SJCRH30 (cell line): ENCODE results near the gene DFFA. TPM values are rescaled to one million over a fixed set of nuclear protein-coding genes. Genes with fewer than 3 reads are reported as not detected.
A peak's percentile ranks its signal among the peaks of the same experiment; 100 is the strongest.
"Not testable (repeated sequence)": the region's sequence is repeated elsewhere in the genome, so short reads cannot be mapped to it uniquely, and the experiment has no call there.

ENCODE experiments used
- DNase-seq, 2 experiments: peaks; one replicate each; pipeline ENCODE4 v3.0.0-alpha.2; 2015 to 2020
- H3K27ac ChIP-seq: fragments of 250-450 bp; sonication (Bioruptor Pico); 2 replicates; pipeline ENCODE4 v1.5.1; 2020; ENCODE audit warnings: mild to moderate bottlenecking, moderate library complexity
- H3K27me3 ChIP-seq: fragments of 250-450 bp; sonication (Bioruptor Pico); 2 replicates; pipeline ENCODE4 v1.5.1; 2020; ENCODE audit warnings: mild to moderate bottlenecking, moderate library complexity
- H3K36me3 ChIP-seq: fragments of 250-450 bp; sonication (Bioruptor Pico); 2 replicates; pipeline ENCODE4 v1.5.1; 2020; ENCODE audit warnings: mild to moderate bottlenecking, moderate library complexity
- H3K4me1 ChIP-seq: fragments of 250-450 bp; sonication (Bioruptor Pico); 2 replicates; pipeline ENCODE4 v1.5.1; 2020; ENCODE audit warnings: mild to moderate bottlenecking, moderate library complexity
- H3K4me3 ChIP-seq: fragments of 250-450 bp; sonication (Bioruptor Pico); 2 replicates; pipeline ENCODE4 v1.5.1; 2020; ENCODE audit warnings: mild to moderate bottlenecking, moderate library complexity
- H3K9me3 ChIP-seq: fragments of 250-450 bp; sonication (Bioruptor Pico); replicated peaks from 2 replicates; pipeline ENCODE4 v1.5.1; 2020; ENCODE audit warnings: mild to moderate bottlenecking, moderate library complexity
- total RNA-seq: library from RNA; depleted of rRNA; stranded (reverse); fragments of >200 nt; shearing (Covaris generic); gene quantifications from 2 replicates; pipeline ENCODE4 v1.2.3, GENCODE V29; 2014

DFFA gene
- total RNA-seq, 1 experiment from 2014 or later = 85.6 TPM

DNA sequence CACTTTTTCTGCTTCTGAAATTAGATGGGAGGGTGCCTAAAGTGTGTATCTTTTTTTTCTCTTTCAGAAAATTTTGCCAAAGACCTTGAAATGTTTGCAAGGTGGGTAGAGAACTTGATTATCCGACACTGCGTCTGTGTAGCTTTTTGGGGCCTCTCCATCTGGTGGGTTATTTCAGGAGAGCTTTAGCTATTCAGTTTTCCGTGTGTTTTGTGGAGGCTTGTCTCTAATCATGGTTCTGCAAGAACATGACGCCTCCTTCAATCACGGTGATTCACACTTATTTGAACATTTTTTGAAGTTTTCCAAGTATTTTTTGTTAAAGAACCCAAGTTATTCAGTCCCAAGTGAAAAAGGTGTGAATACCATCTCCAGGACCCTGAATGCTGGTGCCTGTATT, 37.7 kb downstream of the DFFA start:
- Histone ChIP-seq H3K9me3 (no peaks in the 10 kb centered on the region), H3K4me1 (peaks cover 11% of the 10 kb centered on the region; the same call in 1 of the 2 replicates), H3K36me3 (no peaks in the 10 kb centered on the region), H3K27ac (no peak overlapping the region), H3K27me3 (no peaks in the 10 kb centered on the region), H3K4me3 (no peak overlapping the region)
- DNase-seq = no peak

DNA sequence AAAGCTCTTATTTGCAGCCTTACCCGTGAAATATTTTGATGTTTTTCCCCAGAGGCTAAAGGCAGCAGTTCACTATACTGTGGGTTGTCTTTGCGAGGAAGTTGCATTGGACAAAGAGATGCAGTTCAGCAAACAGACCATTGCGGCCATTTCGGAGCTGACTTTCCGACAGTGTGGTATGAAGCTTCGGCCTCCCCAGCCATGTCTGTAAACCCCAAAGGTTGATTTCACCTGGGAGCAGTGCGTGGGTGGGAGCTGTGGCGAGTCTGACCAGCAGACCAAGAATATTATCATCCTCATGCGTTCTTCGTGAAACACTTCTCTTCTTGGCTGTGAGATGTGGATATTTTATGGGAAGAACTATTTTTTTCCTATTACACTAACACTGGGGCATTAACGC, 38.5 kb downstream of the DFFA start:
- Histone ChIP-seq H3K36me3 (no peaks in the 10 kb centered on the region), H3K27me3 (no peaks in the 10 kb centered on the region), H3K4me3 (no peak overlapping the region), H3K4me1 (peaks cover 11% of the 10 kb centered on the region; the same call in 1 of the 2 replicates), H3K27ac (no peak overlapping the region), H3K9me3 (no peaks in the 10 kb centered on the region)
- no peak for DNase-seq

DNA sequence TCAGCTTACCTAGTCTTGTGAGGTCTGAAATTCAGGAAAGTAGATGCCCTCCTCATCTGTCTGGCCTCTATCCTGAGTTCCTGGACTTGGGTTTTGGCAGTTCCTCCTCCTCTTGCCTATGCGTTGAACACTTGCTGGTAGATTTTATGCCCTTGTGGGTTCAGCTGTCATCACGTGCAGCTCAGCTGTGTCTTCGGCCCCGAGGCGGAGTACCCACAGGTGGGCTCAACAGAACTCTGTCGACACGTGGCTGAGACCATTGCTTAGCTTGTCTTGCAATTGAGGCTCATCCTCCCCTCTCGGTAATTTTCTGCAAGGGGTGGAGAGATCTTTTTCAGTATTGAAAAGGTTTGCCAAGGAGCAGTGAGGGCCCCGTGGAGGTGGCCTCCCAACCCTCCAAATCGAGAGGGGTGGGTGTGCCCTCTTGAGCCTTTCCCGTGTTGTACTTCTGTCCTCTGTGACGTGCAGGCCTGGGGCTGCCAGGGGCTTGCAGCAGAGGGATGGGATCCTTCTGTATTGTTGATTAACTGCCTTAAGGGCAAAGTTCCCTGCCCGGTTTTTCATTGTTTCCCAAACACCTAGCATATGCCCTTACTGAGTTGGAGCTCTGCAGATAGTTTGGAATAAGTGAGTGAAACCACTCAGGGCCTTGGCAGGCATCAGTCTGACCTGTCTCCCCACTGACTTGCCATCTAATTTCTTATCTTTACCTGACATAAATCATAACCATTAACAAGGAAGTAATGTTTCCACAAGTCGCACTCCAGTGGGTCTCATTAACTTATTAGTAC, 39.2 kb downstream of the DFFA start:
- peaks cover 11% of the 10 kb centered on the region; the same call in 1 of the 2 replicates for H3K4me1 ChIP-seq
- no peaks in the 10 kb centered on the region for H3K9me3 ChIP-seq
- no peak overlapping the region for H3K4me3 ChIP-seq
- H3K27me3 ChIP-seq = no peaks in the 10 kb centered on the region
- peak; percentile 55 to 67 for DNase-seq
- no peak overlapping the region for H3K27ac ChIP-seq
- no peaks in the 10 kb centered on the region for H3K36me3 ChIP-seq

DNA sequence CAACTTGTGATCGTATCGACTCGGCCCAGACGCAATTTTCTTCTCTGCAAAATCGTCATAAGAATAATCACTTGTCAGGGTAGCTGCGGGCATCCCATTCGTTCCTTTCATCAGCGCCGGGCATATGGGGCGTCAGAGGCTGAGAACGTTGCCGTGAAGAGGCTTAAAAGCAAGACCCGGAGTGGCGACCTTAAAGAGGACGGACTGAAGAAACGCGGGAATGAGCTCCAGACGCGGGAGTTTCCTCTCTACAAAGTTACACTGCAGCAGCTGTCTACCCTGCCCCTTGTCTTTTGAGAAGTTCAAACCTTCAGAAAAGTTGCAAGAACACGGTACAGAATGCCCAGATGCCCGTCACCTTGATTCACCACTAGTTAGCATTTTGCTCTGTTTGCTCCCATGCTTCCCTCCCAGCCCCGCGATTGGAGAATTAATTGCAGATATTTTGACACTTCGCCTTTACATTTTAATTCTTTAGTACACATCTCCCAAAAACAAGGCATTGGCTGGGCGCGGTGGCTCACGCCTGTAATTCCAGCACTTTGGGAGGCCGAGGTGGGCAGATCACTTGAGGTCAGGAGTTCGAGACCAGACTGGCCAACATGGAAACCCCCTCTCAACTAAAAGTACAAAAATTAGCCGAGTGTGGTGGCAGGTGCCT, 41.1 kb downstream of the DFFA start:
- Histone ChIP-seq H3K4me3 (peak overlapping the region; percentile 77), H3K27ac (peak overlapping the region; percentile 80), H3K27me3 (no peaks in the 10 kb centered on the region), H3K4me1 (peaks cover 11% of the 10 kb centered on the region; the same call in 1 of the 2 replicates), H3K9me3 (no peaks in the 10 kb centered on the region), H3K36me3 (no peaks in the 10 kb centered on the region)
- no peak for DNase-seq

DNA sequence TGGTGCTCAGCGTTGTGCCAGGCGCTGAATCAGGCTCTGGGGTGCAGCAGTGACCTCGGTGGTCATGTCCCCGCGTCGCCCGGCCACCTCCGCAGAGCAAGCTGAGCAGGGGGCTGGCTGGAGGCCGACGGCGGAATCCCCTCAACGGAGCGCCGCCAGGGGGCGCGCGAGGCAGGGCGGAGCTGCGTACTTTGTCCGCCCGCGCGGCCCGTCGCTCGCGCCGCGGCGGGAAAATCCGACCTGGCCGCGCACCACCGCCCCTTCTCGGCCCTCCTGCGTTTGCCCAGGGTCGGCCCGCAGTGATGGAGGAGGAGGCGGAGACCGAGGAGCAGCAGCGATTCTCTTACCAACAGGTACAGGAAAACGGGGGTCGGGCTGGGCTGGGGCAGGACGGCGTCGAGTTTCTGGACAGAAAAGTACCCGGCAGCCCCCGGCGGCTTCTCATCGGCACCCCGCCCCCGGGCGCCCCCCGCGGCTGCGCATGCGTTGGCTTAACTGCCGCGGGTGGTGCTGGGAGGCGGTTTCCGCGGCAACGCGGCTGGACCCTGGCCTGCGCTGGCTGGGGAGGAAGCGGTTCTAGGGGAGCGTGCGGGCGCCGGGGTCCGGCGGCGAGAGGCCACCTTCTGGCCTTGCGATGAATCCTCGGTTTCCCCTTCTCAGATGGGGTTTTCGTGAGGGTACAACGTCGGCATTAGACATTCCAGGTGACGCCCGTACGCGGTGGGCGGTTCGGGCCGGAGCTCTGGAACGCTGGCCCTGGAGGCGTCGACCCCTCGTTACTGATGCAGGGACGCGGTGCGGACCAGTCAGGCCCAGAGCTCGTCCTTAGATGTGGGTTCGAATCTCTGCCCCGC, 41.9 kb downstream of the DFFA start, which contains the start of gene CENPS:
Gene CENPS (plus strand): TSS at position 218 of the 854 bp plus-strand sequence. CDS start 85 bp downstream, at position 303.
- H3K27ac ChIP-seq = peak within 1 kb of the TSS; percentile 80
- H3K27me3 ChIP-seq = no peaks in the 10 kb centered on the region
- H3K4me1 ChIP-seq = peaks cover 14% of the 10 kb centered on the region
- H3K4me3 ChIP-seq = peak within 1 kb of the TSS; percentile 77
- DNase-seq = peak; percentile 86 to 91
- H3K36me3 ChIP-seq = no peaks in the 10 kb centered on the region
- no peaks in the 10 kb centered on the region for H3K9me3 ChIP-seq

DNA sequence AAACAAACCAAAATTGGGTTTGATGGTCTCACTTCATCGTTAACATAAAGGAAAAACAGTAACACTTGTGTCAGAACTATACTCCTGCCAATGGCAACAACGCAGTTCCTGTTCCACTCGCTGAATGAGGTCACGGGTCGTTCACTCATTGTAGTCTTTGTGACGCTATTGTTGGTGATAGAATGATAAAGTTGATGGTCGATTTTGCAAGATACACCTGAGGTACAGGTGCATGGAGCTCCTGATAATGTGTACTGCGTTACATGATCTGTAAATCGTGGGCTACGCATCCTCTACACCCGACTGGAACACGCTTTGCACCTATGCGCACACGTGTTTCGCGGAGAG, 42.5 kb downstream of the DFFA start:
- no peak for DNase-seq
- Histone ChIP-seq H3K27me3 (no peaks in the 10 kb centered on the region), H3K36me3 (no peaks in the 10 kb centered on the region)

DNA sequence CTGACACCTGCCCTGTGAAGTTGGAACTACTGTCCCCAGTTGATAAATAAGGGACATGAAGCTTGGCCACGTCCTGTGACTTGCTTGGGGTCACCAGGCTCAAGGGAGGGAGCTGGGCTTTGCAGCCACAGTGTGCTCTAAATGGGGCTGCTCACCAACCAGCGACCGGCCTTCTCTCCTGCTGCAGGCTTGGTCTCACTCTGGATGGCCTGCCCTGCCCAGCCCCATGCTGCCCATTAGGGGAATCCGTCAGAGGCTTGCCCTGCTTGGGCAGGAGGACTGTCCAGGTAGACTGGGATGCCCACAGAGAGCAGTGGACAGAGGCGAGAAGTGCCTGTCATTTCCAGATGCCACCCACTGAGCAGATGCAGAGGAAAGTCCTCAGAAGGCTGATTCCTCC, 43.3 kb downstream of the DFFA start:
- peaks cover 15% of the 10 kb centered on the region for H3K4me1 ChIP-seq

More for the DNA sequence above, 42.5 kb downstream of the DFFA start:
- peaks cover 15% of the 10 kb centered on the region for H3K4me1 ChIP-seq
- no peak overlapping the region for H3K27ac ChIP-seq
- peak overlapping the region; percentile 77 for H3K4me3 ChIP-seq
- H3K9me3 ChIP-seq = no peaks in the 10 kb centered on the region

DNA sequence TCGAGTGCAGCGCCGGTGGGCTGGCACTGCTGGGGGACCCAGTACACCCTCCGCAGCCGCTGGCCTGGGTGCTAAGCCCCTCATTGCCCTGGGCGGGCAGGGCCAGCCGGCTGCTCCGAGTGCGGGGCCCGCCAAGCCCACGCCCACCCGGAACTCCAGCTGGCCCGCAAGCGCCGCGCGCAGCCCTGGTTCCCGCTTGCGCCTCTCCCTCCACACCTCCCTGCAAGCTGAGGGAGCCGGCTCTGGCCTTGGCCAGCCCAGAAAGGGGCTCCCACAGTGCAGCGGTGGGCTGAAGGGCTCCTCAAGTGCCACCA, 45.8 kb downstream of the DFFA start:
- H3K4me3 ChIP-seq, H3K27ac ChIP-seq, DNase-seq, H3K4me1 ChIP-seq, H3K36me3 ChIP-seq, H3K27me3 ChIP-seq, H3K9me3 ChIP-seq: not testable (repeated sequence)

More for the DNA sequence above, 43.3 kb downstream of the DFFA start:
- H3K9me3 ChIP-seq = no peaks in the 10 kb centered on the region
- no peaks in the 10 kb centered on the region for H3K27me3 ChIP-seq
- no peaks in the 10 kb centered on the region for H3K36me3 ChIP-seq
- no peak overlapping the region for H3K4me3 ChIP-seq
- no peak overlapping the region for H3K27ac ChIP-seq
- DNase-seq = no peak

DNA sequence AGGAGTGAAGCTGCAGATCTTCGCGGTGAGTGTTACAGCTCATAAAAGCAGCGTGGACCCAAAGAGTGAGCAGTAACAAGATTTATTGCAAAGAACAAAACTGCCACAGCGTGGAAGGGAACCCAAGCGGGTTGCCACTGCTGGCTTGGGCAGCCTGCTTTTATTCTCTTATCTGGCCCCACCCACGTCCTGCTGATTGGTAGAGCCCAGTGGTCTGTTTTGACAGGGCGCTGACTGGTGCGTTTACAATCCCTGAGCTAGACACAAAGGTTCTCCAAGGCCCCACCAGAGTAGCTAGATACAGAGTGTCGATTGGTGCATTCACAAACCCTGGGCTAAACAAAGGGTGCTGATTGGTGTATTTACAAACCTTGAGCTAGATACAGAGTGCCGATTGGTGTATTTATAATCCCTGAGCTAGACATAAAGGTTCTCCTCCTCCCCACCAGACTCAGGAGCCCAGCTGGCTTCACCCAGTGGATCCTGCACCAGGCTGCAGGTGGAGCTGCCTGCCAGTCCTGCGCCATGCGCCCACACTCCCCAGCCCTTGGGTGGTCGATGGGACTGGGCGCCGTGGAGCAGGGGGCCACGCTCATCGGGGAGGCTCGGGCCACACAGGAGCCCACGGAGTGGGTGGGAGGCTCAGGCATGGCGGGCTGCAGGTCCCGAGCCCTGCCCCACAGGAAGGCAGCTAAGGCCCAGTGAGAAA, 46.3 kb downstream of the DFFA start:
- DNase-seq, H3K9me3 ChIP-seq, H3K36me3 ChIP-seq, H3K4me1 ChIP-seq, H3K27me3 ChIP-seq, H3K4me3 ChIP-seq: not testable (repeated sequence)
- peak overlapping the region; percentile 37; the same call in 1 of the 2 replicates for H3K27ac ChIP-seq

DNA sequence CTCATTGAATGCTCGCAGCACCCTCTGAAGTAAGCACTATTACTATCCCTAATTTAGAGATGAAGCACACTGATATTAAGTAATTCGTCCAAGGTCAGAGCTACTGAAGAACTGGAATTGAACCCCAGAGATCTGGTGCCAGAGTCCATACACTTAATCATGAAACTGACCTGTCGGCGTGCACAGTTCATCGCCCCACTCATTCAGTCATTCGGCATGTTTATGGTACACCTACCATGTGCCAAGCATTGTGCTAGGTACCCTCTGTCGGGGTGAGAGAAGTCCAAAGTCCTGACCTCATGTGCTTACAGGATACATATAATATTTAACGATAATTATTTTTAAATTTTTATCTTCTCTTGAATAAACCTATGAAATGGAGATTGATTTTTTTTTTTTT, 47.7 kb downstream of the DFFA start:
- DNase-seq = no peak
- H3K27me3 ChIP-seq = no peaks in the 10 kb centered on the region
- no peaks in the 10 kb centered on the region for H3K9me3 ChIP-seq
- H3K36me3 ChIP-seq = peaks cover 19% of the 10 kb centered on the region
- no peak overlapping the region for H3K4me3 ChIP-seq
- H3K27ac ChIP-seq = no peak overlapping the region
- H3K4me1 ChIP-seq = peaks cover 4% of the 10 kb centered on the region; the same call in 1 of the 2 replicates

DNA sequence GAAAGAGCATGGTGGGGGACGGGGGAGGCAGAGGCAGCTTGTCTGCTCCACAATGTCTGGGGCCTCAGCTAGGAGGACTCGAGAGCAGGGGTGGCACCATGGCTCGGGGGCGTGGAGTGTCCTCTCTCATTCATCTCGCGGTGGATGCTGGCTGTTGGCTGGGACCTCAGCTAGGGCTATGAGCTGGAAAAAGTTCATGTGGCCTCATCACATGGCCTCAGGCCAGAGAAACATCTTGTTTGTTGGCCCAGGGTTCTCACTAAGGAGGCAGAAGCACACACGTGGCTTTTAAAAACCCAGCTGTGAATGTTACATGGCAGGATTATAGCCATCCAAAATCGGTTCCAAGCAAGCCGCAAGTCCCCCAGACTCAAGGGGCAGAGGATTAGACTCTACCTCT, 48.3 kb downstream of the DFFA start:
- no peak for DNase-seq
- peaks cover 4% of the 10 kb centered on the region; the same call in 1 of the 2 replicates for H3K4me1 ChIP-seq
- peaks cover 25% of the 10 kb centered on the region for H3K36me3 ChIP-seq
- no peaks in the 10 kb centered on the region for H3K9me3 ChIP-seq
- no peak overlapping the region for H3K27ac ChIP-seq
- H3K27me3 ChIP-seq = no peaks in the 10 kb centered on the region
- H3K4me3 ChIP-seq = no peak overlapping the region

DNA sequence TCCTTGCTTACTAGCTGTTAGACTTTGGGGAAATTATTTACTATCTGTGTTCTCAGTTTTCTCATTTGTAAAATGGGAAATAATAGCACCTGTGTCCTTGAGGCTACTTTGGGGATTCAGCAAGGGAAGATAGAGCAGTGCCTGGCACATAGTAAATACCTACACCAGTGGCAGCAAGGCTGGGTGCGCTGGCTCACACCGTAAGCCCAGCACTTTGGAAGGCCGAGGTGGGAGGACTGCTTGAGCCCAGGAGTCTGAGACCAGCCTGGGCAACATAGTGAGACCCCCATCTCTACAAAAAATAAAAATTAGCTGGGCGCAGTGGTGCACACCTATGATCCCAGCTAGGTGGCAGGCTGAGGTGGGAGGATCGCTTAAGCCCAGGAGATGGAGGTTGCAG, 50.7 kb downstream of the DFFA start:
- Histone ChIP-seq H3K4me1 (peaks cover 4% of the 10 kb centered on the region; the same call in 1 of the 2 replicates), H3K36me3 (peaks cover 49% of the 10 kb centered on the region), H3K9me3 (no peaks in the 10 kb centered on the region), H3K27me3 (no peaks in the 10 kb centered on the region), H3K27ac (no peak overlapping the region), H3K4me3 (no peak overlapping the region)
- DNase-seq = no peak

DNA sequence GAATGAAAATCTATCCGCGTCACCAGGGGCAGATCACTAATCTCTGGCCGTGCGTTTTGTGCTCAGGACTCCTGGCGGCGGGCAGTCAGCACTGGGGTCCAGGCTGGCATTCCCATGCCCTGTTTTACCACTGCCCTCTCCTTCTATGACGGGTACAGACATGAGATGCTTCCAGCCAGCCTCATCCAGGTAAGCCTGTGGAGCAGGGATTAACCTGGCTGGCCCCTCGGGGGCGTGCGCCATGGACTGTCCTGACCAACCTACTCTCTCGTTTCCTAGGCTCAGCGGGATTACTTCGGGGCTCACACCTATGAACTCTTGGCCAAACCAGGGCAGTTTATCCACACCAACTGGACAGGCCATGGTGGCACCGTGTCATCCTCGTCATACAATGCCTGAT, 53.0 kb downstream of the DFFA start:
- H3K36me3 ChIP-seq = peaks cover 72% of the 10 kb centered on the region
- no peak overlapping the region for H3K27ac ChIP-seq
- no peaks in the 10 kb centered on the region for H3K9me3 ChIP-seq
- no peaks in the 10 kb centered on the region for H3K27me3 ChIP-seq
- no peak for DNase-seq
- no peak overlapping the region for H3K4me3 ChIP-seq
- H3K4me1 ChIP-seq = no peaks in the 10 kb centered on the region

DNA sequence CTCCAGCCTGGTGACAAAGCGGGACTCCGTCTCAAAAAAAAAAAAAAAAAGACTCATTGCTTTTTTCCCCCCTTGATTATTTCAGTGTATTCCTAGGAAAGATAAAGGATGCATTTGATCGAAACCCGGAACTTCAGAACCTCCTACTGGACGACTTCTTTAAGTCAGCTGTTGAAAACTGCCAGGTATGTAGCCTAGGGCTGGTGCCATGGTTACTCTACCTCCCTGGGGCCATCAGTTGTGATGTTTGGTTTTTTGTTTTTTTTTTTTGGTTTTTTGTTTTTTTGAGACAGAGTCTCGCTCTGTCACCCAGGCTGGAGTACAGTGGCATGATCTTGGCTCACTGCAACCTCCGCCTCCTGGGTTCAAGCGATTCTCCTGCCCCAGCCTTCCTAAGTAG, 53.6 kb downstream of the DFFA start:
- H3K4me1 ChIP-seq, H3K27me3 ChIP-seq, H3K9me3 ChIP-seq, DNase-seq, H3K27ac ChIP-seq, H3K4me3 ChIP-seq: not testable (repeated sequence)
- H3K36me3 ChIP-seq = peaks cover 78% of the 10 kb centered on the region
